ENCODE measurements around the gene AFAP1.

DNA sequence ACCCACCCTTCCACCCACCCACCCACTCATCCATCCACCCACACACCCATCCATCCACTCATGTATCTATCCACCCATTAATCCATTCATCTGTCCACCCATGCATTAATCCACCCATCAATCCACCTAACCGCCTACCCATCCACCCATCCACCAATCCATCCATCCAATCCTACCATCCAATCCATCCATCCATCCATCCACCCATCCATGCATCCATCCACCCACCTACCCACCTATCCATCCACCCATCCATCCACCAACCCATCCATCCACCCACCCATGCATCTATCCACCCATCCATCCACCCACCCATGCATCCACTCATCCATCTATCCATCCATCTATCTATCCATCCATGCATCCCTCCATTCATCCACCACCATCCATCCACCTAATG, 34.8 kb upstream of the AFAP1 start:
- TF ChIP-seq, protein P1, sequence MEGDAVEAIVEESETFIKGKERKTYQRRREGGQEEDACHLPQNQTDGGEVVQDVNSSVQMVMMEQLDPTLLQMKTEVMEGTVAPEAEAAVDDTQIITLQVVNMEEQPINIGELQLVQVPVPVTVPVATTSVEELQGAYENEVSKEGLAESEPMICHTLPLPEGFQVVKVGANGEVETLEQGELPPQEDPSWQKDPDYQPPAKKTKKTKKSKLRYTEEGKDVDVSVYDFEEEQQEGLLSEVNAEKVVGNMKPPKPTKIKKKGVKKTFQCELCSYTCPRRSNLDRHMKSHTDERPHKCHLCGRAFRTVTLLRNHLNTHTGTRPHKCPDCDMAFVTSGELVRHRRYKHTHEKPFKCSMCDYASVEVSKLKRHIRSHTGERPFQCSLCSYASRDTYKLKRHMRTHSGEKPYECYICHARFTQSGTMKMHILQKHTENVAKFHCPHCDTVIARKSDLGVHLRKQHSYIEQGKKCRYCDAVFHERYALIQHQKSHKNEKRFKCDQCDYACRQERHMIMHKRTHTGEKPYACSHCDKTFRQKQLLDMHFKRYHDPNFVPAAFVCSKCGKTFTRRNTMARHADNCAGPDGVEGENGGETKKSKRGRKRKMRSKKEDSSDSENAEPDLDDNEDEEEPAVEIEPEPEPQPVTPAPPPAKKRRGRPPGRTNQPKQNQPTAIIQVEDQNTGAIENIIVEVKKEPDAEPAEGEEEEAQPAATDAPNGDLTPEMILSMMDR (IDR thresholded peaks at IDR 0.05): no peak
- TF ChIP-seq POLR2A (IDR thresholded peaks at IDR 0.05): no peak

Data from transverse colon (tissue), 3 donors.